D721Med (cell line): ENCODE data around the gene MBTD1.
"Not testable (repeated sequence)": the region's sequence is repeated elsewhere in the genome, so short reads cannot be mapped to it uniquely, and the experiment has no call there.

ENCODE experiments used
- DNase-seq: peaks from one replicate; pipeline ENCODE4 v3.0.0; 2011; ENCODE audit warnings: low spot score; ENCODE audit not compliant: insufficient read length
- FAIRE-seq: peaks from 2 replicates; lab custom pipeline; 2011; peaks lifted over from hg19 to GRCh38; lab: Jason Lieb, UNC
- TF ChIP-seq, protein P1 (sequence below): IDR thresholded peaks from 2 replicates; pipeline ENCODE4 v1.5.1; 2012; ENCODE audit warnings: mild to moderate bottlenecking, control low read depth; ENCODE audit not compliant: insufficient read depth; ENCODE audit errors: missing control alignments

The MBTD1 gene

GRCh38 chr17:51279183-51279582 is 19.3 kb upstream of the MBTD1 start:
- TF ChIP-seq, protein P1, sequence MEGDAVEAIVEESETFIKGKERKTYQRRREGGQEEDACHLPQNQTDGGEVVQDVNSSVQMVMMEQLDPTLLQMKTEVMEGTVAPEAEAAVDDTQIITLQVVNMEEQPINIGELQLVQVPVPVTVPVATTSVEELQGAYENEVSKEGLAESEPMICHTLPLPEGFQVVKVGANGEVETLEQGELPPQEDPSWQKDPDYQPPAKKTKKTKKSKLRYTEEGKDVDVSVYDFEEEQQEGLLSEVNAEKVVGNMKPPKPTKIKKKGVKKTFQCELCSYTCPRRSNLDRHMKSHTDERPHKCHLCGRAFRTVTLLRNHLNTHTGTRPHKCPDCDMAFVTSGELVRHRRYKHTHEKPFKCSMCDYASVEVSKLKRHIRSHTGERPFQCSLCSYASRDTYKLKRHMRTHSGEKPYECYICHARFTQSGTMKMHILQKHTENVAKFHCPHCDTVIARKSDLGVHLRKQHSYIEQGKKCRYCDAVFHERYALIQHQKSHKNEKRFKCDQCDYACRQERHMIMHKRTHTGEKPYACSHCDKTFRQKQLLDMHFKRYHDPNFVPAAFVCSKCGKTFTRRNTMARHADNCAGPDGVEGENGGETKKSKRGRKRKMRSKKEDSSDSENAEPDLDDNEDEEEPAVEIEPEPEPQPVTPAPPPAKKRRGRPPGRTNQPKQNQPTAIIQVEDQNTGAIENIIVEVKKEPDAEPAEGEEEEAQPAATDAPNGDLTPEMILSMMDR, result no peak
- FAIRE-seq (no peak), DNase-seq (no peak)

- TF ChIP-seq, protein P1, result no peak
- DNase-seq (no peak), FAIRE-seq (no peak)
These were observed 15.5 kb upstream of the MBTD1 start for GRCh38 chr17:51275381-51275780.

DNA sequence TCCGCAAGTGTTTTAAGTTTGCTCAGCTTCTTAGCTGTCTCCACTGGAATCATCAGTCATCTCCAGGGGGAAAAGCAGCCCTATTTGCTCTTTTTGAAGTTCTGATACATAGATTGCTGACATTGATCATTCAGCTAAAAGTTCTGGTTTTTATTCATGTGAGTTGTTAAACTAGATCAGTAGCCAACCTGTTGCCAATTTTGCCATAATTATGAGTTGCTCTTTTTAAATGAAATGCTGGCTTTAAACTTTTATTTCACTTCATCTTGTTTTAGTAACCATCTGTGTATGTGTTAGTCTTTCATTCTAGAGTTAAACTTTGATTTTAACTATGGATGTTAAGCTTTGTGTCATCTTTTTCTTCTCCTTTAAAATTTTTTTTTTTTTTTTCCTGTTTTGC is 13.0 kb upstream of the MBTD1 start:
- FAIRE-seq, result no peak
- TF ChIP-seq, protein P1, result no peak
- no peak for DNase-seq

DNA sequence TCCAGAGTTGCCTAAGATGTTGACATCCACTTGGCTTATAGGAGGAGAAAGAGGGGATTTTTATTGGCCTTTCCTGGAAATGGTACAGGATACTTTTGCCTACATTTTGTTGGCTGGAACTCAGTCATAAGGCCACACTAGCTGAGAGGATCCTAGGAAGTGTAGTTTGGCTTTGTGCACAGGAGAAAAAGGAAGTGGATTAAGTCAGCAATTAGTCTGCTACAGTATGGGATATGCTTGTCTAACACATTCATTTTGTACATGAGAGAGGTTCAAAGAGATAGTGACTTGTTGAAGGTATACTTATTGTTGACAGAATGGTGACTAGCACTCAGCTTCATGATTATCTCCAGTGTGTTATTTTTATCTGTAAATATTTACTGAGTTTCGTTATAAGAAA is 10.8 kb upstream of the MBTD1 start:
- FAIRE-seq (no peak), DNase-seq (no peak)
- TF ChIP-seq, protein P1, result no peak

DNA sequence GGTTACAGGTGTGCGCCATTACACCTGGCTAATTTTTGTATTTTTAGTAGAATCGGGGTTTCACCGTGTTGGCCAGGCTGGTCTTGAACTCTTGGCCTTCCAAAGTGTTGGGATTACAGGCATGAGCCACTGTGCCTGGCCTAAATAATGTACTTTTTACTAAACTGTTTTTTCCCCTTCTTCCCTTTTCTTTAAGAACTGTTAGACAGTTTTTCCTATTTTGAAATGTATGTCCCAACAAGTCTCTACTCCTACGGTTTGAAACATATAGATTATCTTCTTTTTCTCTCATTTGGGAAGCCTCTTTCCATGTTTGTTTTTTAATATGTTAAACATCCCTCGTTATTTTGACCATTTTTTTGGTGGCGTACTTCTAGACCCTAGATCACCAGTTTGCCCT is 10.1 kb upstream of the MBTD1 start:
- FAIRE-seq (no peak), DNase-seq (no peak)
- TF ChIP-seq, protein P1, result no peak

- not testable (repeated sequence) for FAIRE-seq, DNase-seq
These were observed 4.6 kb upstream of the MBTD1 start for GRCh38 chr17:51264466-51264865.

DNA sequence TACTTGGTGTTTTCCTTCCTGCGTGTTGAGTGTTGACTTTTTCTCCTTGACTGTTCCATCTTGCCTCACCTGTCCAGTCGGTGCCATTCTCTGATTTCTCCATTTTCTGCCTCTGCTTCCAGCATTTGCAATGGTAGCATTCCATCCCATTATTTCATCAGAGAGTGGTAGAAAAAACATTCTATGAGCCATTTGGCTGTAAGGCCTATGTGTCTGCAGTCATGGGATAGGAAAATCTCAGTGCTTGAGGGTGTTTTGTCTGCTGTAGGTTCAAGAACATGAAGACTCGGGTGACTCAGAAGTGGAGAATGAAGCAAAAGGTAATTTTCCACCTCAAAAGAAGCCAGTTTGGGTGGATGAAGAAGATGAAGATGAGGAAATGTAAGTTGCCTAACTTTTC is 3.2 kb upstream of the MBTD1 start:
- TF ChIP-seq, protein P1, result no peak
- FAIRE-seq, result no peak
- DNase-seq, result no peak
